HepG2 (cell line): ENCODE results near the gene EGFL8. TPM values are rescaled to one million over a fixed set of nuclear protein-coding genes. Genes with fewer than 3 reads are reported as not detected.
A peak's percentile ranks its signal among the peaks of the same experiment; 100 is the strongest.

ENCODE experiments used
- ATF7-NPFF ChIP-seq: sonication (generic); formaldehyde crosslinking; IDR thresholded peaks from 2 replicates; pipeline ENCODE4 v1.8.1; 2023; ENCODE audit warnings: mild to moderate bottlenecking, low read depth, missing genetic modification reagents, moderate library complexity
- MAF1 ChIP-seq: sonication (generic); formaldehyde crosslinking; IDR thresholded peaks from 2 replicates; pipeline ENCODE4 v1.5.0; 2020; ENCODE audit warnings: missing genetic modification reagents, borderline replicate concordance
- NR2F1 ChIP-seq, 2 experiments: fragments of 450-650 bp in 1 of 2; formaldehyde crosslinking in 1 of 2; IDR thresholded peaks; 2 replicates each; pipeline versions ENCODE4 v1.5.0 to v1.6.1; 2016 to 2020; ENCODE audit warnings: mild to moderate bottlenecking in 1 of 2, missing compliant biosample characterization in 1 of 2, missing genetic modification reagents in 1 of 2, moderate library complexity in 1 of 2
- RFXANK ChIP-seq: IDR thresholded peaks from 2 replicates; pipeline ENCODE4 v1.6.1; 2016
- SMAD9 ChIP-seq: sonication (generic); formaldehyde crosslinking; IDR thresholded peaks from 2 replicates; pipeline ENCODE4 v1.5.1; 2020; ENCODE audit warnings: mild to moderate bottlenecking, missing genetic modification reagents
- ZFP62 ChIP-seq: sonication (generic); formaldehyde crosslinking; IDR thresholded peaks from 2 replicates; pipeline ENCODE4 v1.4.0; 2020; ENCODE audit warnings: missing genetic modification reagents
- ZFP82 ChIP-seq: sonication (generic); formaldehyde crosslinking; IDR thresholded peaks from 2 replicates; pipeline ENCODE4 v1.5.1; 2020; ENCODE audit warnings: mild to moderate bottlenecking, missing genetic modification reagents, borderline replicate concordance
- ZNF263 ChIP-seq: sonication (generic); formaldehyde crosslinking; IDR thresholded peaks from 2 replicates; pipeline ENCODE4 v1.4.0; 2020; ENCODE audit warnings: missing genetic modification reagents
- ZNF333 ChIP-seq: sonication (generic); formaldehyde crosslinking; IDR thresholded peaks from 2 replicates; pipeline ENCODE4 v1.4.0; 2020; ENCODE audit warnings: mild to moderate bottlenecking, missing genetic modification reagents, borderline replicate concordance
- ZNF543 ChIP-seq: sonication (generic); formaldehyde crosslinking; IDR thresholded peaks from 2 replicates; pipeline ENCODE4 v1.4.0; 2020; ENCODE audit warnings: mild to moderate bottlenecking, missing genetic modification reagents
- polyA plus RNA-seq, 8 experiments: library from polyadenylated mRNA; depleted of rRNA in 3 of 8; stranded (reverse) in 7 of 8; unstranded in 1 of 8; fragments of >200 nt; fragmentation: Illumina TruSeq in 4 of 8; extraction: Trizol in 4 of 8; gene quantifications; 2 replicates each; pipeline versions ENCODE4 v1.2.1 to v1.2.3, GENCODE V29; 2011 to 2016; ENCODE audit warnings: low read depth in 4 of 8, missing spikeins in 1 of 8, mixed read lengths in 1 of 8; ENCODE audit not compliant: insufficient read depth in 1 of 8
- total RNA-seq, 5 experiments: library from RNA; depleted of rRNA; stranded (reverse); fragments of >200 nt; fragmentation: Illumina TruSeq; extraction: Trizol; gene quantifications; 2 replicates each; pipeline ENCODE4 v1.2.3, GENCODE V29; 2016; ENCODE audit warnings: low read depth in 1 of 5
- TF ChIP-seq, protein P1 (sequence below): sonication (generic); formaldehyde crosslinking; IDR thresholded peaks from 2 replicates; pipeline ENCODE4 v1.4.0; 2020; ENCODE audit warnings: mild to moderate bottlenecking, missing genetic modification reagents
- TF ChIP-seq, protein P2 (sequence below): sonication (generic); formaldehyde crosslinking; IDR thresholded peaks from 2 replicates; pipeline ENCODE4 v1.4.0; 2020; ENCODE audit warnings: missing genetic modification reagents
- TF ChIP-seq, protein P3 (sequence below): conservative IDR thresholded peaks from 2 replicates; pipeline ENCODE4 v1.6.1; 2018; ENCODE audit warnings: missing genetic modification reagents
- TF ChIP-seq, protein P4 (sequence below): sonication (generic); formaldehyde crosslinking; IDR thresholded peaks from 2 replicates; pipeline ENCODE4 v1.4.0; 2020; ENCODE audit warnings: missing genetic modification reagents
- TF ChIP-seq, protein P5 (sequence below): sonication (generic); formaldehyde crosslinking; IDR thresholded peaks from 2 replicates; pipeline ENCODE4 v1.8.1; 2022; ENCODE audit warnings: mild to moderate bottlenecking, missing genetic modification reagents
- TF ChIP-seq, protein P6 (sequence below): sonication (generic); formaldehyde crosslinking; IDR thresholded peaks from 2 replicates; pipeline ENCODE4 v1.5.0; 2020; ENCODE audit warnings: mild to moderate bottlenecking, missing genetic modification reagents

Gene EGFL8
- total and polyA plus RNA-seq, 2 of the 13 experiments (the other 11 are each of a cell fraction or from before 2014, with no cell fraction given) = 10.0 to 11.5 TPM

DNA sequence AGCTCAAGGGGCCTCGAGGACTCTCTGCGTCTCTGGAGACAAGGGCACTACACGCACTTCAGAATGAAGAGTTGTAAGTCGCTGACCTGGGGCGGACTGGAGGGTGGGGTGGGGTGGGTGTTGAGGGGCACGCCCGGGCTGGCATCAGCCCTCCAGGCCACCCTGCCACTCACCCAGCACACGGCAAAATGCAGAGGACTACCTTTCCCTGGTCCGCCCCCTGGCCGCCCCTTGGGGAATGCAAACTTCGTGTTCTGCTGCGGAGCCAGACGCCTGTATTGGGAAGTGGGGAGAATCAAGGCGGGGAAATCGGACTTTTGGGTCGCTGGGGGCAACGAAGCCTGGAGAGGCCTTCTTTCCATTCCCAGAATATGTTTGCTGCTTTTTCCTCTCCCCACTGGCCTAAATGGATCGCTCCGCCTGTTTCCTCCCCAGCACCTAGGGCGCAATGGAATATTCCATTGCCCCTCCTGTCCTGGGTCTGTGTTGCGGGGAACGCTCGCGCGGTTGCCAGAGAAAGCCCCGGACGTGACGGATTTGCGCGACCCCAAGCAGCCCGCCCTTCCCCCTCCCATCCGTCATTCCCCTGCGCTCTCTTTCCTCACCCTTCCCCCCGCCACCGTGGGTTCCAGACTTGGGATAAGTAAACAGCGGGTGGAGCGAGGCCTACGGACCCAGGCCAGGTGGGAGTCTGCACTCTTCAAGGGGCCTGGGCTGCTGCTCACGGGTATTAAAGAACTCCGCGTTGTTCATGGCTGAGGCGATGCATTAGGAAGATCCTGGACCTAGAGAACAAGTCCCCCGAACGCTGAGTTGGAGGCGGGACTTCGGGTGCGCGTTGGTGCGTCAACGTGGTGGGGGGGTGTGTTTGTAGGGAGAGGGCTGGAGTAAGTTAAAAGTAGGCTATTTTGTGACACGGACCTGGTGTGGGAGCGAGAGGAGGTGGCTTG is 10.6 kb upstream of the EGFL8 start, which contains the start of gene PPT2 (continued):
- no peak; the same call in 1 of the 2 replicates for TF ChIP-seq ZFP82 (CRISPR knock-in tag)
- TF ChIP-seq, protein P1, sequence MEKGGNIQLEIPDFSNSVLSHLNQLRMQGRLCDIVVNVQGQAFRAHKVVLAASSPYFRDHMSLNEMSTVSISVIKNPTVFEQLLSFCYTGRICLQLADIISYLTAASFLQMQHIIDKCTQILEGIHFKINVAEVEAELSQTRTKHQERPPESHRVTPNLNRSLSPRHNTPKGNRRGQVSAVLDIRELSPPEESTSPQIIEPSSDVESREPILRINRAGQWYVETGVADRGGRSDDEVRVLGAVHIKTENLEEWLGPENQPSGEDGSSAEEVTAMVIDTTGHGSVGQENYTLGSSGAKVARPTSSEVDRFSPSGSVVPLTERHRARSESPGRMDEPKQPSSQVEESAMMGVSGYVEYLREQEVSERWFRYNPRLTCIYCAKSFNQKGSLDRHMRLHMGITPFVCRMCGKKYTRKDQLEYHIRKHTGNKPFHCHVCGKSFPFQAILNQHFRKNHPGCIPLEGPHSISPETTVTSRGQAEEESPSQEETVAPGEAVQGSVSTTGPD = no peak
- no peak for TF ChIP-seq ZFP62 (CRISPR knock-in tag)
- TF ChIP-seq, protein P2, sequence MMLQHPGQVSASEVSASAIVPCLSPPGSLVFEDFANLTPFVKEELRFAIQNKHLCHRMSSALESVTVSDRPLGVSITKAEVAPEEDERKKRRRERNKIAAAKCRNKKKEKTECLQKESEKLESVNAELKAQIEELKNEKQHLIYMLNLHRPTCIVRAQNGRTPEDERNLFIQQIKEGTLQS (CRISPR knock-in tag) = peak; percentile 18; the same call in 1 of the 2 replicates
- TF ChIP-seq, protein P3, sequence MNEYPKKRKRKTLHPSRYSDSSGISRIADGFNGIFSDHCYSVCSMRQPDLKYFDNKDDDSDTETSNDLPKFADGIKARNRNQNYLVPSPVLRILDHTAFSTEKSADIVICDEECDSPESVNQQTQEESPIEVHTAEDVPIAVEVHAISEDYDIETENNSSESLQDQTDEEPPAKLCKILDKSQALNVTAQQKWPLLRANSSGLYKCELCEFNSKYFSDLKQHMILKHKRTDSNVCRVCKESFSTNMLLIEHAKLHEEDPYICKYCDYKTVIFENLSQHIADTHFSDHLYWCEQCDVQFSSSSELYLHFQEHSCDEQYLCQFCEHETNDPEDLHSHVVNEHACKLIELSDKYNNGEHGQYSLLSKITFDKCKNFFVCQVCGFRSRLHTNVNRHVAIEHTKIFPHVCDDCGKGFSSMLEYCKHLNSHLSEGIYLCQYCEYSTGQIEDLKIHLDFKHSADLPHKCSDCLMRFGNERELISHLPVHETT (CRISPR knock-in tag) = 0 out of 2 replicates have a peak, but pooled peaks have one; percentile 29
- TF ChIP-seq, protein P4, sequence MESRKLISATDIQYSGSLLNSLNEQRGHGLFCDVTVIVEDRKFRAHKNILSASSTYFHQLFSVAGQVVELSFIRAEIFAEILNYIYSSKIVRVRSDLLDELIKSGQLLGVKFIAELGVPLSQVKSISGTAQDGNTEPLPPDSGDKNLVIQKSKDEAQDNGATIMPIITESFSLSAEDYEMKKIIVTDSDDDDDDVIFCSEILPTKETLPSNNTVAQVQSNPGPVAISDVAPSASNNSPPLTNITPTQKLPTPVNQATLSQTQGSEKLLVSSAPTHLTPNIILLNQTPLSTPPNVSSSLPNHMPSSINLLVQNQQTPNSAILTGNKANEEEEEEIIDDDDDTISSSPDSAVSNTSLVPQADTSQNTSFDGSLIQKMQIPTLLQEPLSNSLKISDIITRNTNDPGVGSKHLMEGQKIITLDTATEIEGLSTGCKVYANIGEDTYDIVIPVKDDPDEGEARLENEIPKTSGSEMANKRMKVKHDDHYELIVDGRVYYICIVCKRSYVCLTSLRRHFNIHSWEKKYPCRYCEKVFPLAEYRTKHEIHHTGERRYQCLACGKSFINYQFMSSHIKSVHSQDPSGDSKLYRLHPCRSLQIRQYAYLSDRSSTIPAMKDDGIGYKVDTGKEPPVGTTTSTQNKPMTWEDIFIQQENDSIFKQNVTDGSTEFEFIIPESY (CRISPR knock-in tag) = 0 out of 2 replicates have a peak, but pooled peaks have one; percentile 28
- peak; percentile 85 for TF ChIP-seq ZNF543 (CRISPR knock-in tag)
- TF ChIP-seq NR2F1 (CRISPR knock-in tag; IDR thresholded peaks at IDR 0.05) = no peak; a peak in 1 of 4 replicates
- TF ChIP-seq MAF1 (CRISPR knock-in tag) = no peak
- TF ChIP-seq SMAD9 (CRISPR knock-in tag) = 0 out of 2 replicates have a peak, but pooled peaks have one; percentile 23
- TF ChIP-seq RFXANK (CRISPR knock-in tag) = 0 out of 2 replicates have a peak, but pooled peaks have one; percentile 45
- TF ChIP-seq, protein P5, sequence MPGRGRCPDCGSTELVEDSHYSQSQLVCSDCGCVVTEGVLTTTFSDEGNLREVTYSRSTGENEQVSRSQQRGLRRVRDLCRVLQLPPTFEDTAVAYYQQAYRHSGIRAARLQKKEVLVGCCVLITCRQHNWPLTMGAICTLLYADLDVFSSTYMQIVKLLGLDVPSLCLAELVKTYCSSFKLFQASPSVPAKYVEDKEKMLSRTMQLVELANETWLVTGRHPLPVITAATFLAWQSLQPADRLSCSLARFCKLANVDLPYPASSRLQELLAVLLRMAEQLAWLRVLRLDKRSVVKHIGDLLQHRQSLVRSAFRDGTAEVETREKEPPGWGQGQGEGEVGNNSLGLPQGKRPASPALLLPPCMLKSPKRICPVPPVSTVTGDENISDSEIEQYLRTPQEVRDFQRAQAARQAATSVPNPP (CRISPR knock-in tag) = no peak
- peak; percentile 71; the same call in 1 of the 2 replicates for TF ChIP-seq ZNF333 (CRISPR knock-in tag)
- no peak for TF ChIP-seq ZNF263 (CRISPR knock-in tag)
- no peak; the same call in 1 of the 2 replicates for TF ChIP-seq ATF7-NPFF
- TF ChIP-seq, protein P6, sequence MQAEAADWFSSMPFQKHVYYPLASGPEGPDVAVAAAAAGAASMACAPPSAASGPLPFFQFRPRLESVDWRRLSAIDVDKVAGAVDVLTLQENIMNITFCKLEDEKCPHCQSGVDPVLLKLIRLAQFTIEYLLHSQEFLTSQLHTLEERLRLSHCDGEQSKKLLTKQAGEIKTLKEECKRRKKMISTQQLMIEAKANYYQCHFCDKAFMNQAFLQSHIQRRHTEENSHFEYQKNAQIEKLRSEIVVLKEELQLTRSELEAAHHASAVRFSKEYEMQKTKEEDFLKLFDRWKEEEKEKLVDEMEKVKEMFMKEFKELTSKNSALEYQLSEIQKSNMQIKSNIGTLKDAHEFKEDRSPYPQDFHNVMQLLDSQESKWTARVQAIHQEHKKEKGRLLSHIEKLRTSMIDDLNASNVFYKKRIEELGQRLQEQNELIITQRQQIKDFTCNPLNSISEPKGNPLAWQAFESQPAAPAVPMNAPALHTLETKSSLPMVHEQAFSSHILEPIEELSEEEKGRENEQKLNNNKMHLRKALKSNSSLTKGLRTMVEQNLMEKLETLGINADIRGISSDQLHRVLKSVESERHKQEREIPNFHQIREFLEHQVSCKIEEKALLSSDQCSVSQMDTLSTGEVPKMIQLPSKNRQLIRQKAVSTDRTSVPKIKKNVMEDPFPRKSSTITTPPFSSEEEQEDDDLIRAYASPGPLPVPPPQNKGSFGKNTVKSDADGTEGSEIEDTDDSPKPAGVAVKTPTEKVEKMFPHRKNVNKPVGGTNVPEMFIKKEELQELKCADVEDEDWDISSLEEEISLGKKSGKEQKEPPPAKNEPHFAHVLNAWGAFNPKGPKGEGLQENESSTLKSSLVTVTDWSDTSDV (CRISPR knock-in tag) = no peak
